ENCODE measurements around the gene COL6A2. TPM values are rescaled to one million over a fixed set of nuclear protein-coding genes. Genes with fewer than 3 reads are reported as not detected.

Gene COL6A2
- total RNA-seq, result 21.2 TPM

DNA sequence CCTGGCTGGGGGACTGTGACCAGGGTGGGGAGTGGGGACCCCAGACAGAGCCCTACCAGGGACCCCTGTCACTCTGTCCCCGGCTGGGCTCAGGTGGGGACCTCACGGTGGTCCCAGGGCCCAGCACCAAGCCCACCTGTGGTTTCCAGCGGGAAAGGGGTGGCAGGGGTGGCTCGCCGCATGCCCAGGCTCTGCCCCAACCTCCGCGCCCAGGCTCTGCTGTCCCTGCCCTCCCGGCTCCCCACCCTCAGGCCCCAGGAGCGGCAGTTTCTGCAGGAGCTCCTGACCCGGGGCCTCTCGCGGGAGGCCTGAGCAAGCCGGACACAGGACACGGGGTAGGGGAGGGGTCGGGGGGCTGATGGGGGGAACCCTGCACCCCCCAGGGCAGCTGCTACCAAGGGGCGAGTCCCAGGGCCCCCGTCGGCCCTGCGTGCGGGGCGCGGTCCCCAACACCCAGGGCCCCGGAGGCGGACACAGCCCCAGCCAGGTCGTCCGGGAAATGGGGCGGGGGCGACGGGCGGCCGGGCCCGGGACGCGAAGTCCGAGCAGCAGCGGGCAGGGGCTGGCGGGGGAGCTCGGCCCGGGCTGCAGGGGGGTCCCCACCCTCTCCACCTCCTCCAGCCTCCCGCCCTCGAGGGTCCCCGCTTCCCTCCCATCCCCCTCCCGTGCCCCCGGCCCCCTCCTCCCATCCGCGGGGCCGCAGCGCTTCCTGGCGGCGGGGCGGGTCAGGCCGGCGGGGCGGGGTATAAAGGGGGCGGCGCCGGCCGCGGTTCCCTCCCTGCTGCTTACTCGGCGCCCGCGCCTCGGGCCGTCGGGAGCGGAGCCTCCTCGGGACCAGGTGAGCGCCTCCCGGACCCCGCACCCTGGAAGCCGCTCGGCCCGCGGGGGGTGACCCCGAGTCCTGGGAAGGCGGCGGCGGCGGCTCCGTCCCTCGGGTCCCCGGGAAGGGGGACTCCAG is at the start of gene COL6A2:
COL6A2 (plus strand) TSS at position 777 of the 958 bp plus-strand sequence.

DNA sequence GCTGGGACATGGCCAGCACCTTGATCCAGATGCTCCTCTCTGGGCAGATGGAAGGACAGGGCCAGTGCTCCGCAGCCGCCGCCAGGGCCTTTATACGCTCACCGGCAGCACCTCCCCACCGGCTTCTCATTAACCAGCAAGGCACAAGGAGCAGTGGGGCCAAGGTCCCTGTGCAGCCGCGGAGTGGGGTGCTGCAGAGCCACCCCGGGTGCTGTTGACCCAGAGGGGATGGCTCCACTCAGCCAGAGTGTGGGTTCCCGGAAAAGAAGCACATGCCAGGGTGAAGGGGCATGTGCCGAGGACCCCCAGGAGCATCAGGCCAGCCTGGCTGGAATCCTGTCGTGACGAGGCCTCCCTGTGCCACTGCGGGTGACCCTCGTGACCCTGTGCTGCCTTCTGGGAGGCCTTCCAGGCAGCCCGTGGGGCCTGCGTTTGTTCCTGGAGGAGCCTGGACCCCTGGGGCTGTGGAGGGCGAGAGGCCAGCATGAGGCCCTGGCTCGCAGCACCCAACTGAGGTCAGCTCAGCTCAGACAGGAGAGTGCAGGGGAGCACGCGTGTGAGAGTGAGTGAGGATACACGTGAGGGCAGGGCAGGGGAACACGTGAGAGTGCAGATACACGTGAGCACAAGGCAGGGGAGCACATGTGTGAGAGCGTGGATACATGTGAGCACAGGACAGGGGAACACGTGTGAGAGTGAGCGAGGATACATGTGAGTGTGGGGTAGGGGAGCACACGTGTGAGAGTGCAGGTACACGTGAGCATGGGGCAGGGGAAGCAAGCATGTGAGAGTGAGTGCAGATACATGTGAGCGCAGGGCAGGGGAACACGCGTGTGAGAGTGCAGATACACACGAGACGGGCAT is 57.8 kb downstream of the COL6A2 start, which contains the start of gene FTCD:
FTCD (minus strand) TSS at position 66 of the 864 bp plus-strand sequence; CDS start at position 10, 56 bp downstream.

Small RNA genes within 50 kb of the gene (small RNA-seq; reads per million reads assigned to genes)
- not detected for gene PSMA6P3

Other genes with a start within 250 kb of the COL6A2 start
- 65.0 TPM for gene COL6A1, start 116.3 kb upstream of the COL6A2 start, total RNA-seq
- 0.69 TPM for gene FTCD, start 57.5 kb downstream of the COL6A2 start, total RNA-seq
- gene SPATC1L, start 86.3 kb downstream of the COL6A2 start, total RNA-seq, result 10.4 TPM
- 44.3 TPM for gene LSS, start 130.7 kb downstream of the COL6A2 start, total RNA-seq
- 72.9 TPM for gene MCM3AP, start 187.5 kb downstream of the COL6A2 start, total RNA-seq
- 13.1 TPM for gene YBEY, start 188.2 kb downstream of the COL6A2 start, total RNA-seq
- gene C21orf58, start 225.8 kb downstream of the COL6A2 start, total RNA-seq, result 4.8 TPM
- gene PCNT, start 226.0 kb downstream of the COL6A2 start, total RNA-seq, result 21.0 TPM